ENCODE results near the gene UBAC2.

Gene UBAC2

DNA sequence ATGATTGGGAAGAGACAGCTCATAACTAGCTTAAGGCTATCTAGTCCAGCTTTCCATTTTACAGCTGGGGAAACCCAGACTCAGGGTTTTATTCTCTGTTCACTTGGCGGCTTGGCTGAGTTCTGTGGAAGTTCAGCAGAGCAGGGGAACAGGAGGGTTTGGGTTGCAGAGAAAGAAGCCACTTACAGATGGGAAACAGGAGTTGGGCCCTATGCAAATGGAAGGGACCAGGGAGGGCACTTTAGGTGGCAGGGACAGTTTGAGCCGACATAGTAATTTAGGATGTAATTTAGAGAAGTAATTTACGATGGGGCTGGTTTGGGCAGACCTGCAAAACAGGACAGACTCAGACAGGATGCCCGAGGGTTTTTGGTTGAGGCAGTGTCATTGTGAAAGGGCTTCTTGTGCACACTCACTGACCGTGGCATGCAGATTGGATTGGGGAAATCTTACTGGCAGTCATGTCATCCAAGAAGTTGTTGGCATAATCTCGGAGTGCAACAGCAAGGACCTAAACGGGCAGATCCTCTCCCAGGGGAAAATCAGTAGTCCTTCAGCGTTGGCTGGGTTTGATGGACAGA is 153.8 kb downstream of the UBAC2 start:
- Histone ChIP-seq H3K4me3 (ENCODE audit: low read depth, low read length, poor library complexity, severe bottlenecking) (peak overlapping the region; percentile 31), H3K36me3 (ENCODE audit: insufficient read depth, low read length) (peaks cover 87% of the 10 kb centered on the region), H3K79me2 (ENCODE audit: insufficient read depth, low read length) (peaks cover 90% of the 10 kb centered on the region), H3K4me2 (ENCODE audit: low read length) (peak overlapping the region; percentile 50), H3F3A (ENCODE audit: insufficient read depth, low read length) (no peaks in the 10 kb centered on the region), H2AFZ (ENCODE audit: low read length) (no peak overlapping the region), H3K27ac (ENCODE audit: low read depth, low read length, poor library complexity, severe bottlenecking) (peak overlapping the region; percentile 88), H4K20me1 (ENCODE audit: insufficient read depth, low read length) (no peaks in the 10 kb centered on the region), H3K4me1 (ENCODE audit: insufficient read depth, low read length, severe bottlenecking) (peaks cover 97% of the 10 kb centered on the region), H3K27me3 (ENCODE audit: insufficient read depth, low read length) (no peaks in the 10 kb centered on the region), H3K9me3 (ENCODE audit: low read length) (no peaks in the 10 kb centered on the region), H3K9ac (ENCODE audit: low read length) (peak overlapping the region; percentile 53; the same call in 1 of the 2 replicates), H3K9me2 (ENCODE audit: low read depth, low read length) (no peaks in the 10 kb centered on the region)
- TF ChIP-seq, protein P1, sequence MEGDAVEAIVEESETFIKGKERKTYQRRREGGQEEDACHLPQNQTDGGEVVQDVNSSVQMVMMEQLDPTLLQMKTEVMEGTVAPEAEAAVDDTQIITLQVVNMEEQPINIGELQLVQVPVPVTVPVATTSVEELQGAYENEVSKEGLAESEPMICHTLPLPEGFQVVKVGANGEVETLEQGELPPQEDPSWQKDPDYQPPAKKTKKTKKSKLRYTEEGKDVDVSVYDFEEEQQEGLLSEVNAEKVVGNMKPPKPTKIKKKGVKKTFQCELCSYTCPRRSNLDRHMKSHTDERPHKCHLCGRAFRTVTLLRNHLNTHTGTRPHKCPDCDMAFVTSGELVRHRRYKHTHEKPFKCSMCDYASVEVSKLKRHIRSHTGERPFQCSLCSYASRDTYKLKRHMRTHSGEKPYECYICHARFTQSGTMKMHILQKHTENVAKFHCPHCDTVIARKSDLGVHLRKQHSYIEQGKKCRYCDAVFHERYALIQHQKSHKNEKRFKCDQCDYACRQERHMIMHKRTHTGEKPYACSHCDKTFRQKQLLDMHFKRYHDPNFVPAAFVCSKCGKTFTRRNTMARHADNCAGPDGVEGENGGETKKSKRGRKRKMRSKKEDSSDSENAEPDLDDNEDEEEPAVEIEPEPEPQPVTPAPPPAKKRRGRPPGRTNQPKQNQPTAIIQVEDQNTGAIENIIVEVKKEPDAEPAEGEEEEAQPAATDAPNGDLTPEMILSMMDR (IDR thresholded peaks at IDR 0.05; ENCODE audit: low read length): no peak
- TF ChIP-seq EZH2 (IDR thresholded peaks at IDR 0.05; ENCODE audit: borderline replicate concordance, low read length): no peak

DNA sequence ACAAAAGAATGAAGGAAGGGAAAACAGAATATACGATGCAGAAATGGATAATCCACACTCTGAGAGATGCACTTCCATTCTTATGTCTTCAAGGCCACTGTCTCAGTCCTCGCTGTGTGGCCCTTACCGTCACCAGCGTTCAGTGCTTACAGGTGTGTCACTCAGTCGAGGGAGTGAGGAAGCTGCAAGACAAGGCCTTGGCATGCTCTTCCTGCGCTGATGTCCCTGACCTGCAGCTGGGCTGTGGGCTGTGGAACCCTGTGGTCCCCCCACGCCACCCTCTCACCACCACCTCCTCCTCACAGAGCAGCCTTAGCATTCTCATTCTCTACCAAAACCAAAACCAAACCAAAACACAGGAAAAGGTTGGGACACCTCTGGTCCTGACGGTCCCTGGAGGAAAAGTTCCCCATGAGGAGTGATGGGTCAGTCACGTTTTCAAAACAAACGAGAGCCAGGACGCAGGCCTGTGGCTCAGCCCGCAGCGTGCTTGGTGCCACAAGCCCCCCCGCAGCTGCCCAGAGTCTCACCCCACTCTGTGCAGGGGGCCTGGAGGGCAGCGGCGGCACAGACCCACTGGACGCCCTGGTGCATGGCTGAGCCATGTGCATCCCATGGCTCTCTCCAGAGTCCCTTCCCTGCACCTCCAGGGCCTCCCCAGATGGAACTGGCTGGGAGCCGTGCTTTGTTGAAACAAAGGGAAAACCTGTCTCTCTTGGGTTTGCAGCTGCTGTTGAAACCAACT is 154.8 kb downstream of the UBAC2 start:
- Histone ChIP-seq H3K27ac (ENCODE audit: low read depth, low read length, poor library complexity, severe bottlenecking) (peak overlapping the region; percentile 88), H3K9ac (ENCODE audit: low read length) (peak overlapping the region; percentile 53; the same call in 1 of the 2 replicates), H3K27me3 (ENCODE audit: insufficient read depth, low read length) (no peaks in the 10 kb centered on the region), H3K4me2 (ENCODE audit: low read length) (peak overlapping the region; percentile 50), H3K79me2 (ENCODE audit: insufficient read depth, low read length) (peaks cover 96% of the 10 kb centered on the region), H3F3A (ENCODE audit: insufficient read depth, low read length) (no peaks in the 10 kb centered on the region), H2AFZ (ENCODE audit: low read length) (no peak overlapping the region), H3K9me3 (ENCODE audit: low read length) (no peaks in the 10 kb centered on the region), H3K36me3 (ENCODE audit: insufficient read depth, low read length) (peaks cover 92% of the 10 kb centered on the region), H3K9me2 (ENCODE audit: low read depth, low read length) (no peaks in the 10 kb centered on the region), H4K20me1 (ENCODE audit: insufficient read depth, low read length) (no peaks in the 10 kb centered on the region), H3K4me1 (ENCODE audit: insufficient read depth, low read length, severe bottlenecking) (peaks cover 100% of the 10 kb centered on the region), H3K4me3 (ENCODE audit: low read depth, low read length, poor library complexity, severe bottlenecking) (peak overlapping the region; percentile 31)
- no peak for TF ChIP-seq EZH2 (IDR thresholded peaks at IDR 0.05; ENCODE audit: borderline replicate concordance, low read length)
- TF ChIP-seq, protein P1 (IDR thresholded peaks at IDR 0.05; ENCODE audit: low read length): no peak

DNA sequence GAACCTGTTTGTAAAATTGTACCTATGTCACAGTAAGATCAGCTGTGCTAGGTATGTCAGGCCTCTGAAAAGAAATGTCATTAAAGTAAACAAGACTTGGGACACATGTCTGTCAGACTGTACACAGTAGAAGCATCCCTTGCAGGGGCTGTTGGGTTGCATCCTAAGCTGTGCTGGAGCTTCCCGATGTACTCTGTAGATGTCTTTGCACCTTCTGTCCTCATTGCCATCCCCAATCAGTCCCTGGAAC is 155.3 kb downstream of the UBAC2 start:
- peaks cover 100% of the 10 kb centered on the region for H3K4me1 ChIP-seq (ENCODE audit: insufficient read depth, low read length, severe bottlenecking)

More for the DNA sequence above, 155.3 kb downstream of the UBAC2 start:
- Histone ChIP-seq H3K4me2 (ENCODE audit: low read length) (peak overlapping the region; percentile 50), H3K27me3 (ENCODE audit: insufficient read depth, low read length) (no peaks in the 10 kb centered on the region), H3F3A (ENCODE audit: insufficient read depth, low read length) (no peaks in the 10 kb centered on the region), H3K79me2 (ENCODE audit: insufficient read depth, low read length) (peaks cover 96% of the 10 kb centered on the region), H3K4me3 (ENCODE audit: low read depth, low read length, poor library complexity, severe bottlenecking) (peak overlapping the region; percentile 31), H3K9me3 (ENCODE audit: low read length) (no peaks in the 10 kb centered on the region), H3K9ac (ENCODE audit: low read length) (peak overlapping the region; percentile 53; the same call in 1 of the 2 replicates), H3K9me2 (ENCODE audit: low read depth, low read length) (no peaks in the 10 kb centered on the region), H3K36me3 (ENCODE audit: insufficient read depth, low read length) (peaks cover 92% of the 10 kb centered on the region), H2AFZ (ENCODE audit: low read length) (no peak overlapping the region), H4K20me1 (ENCODE audit: insufficient read depth, low read length) (no peaks in the 10 kb centered on the region), H3K27ac (ENCODE audit: low read depth, low read length, poor library complexity, severe bottlenecking) (peak overlapping the region; percentile 88)
- no peak for TF ChIP-seq EZH2 (IDR thresholded peaks at IDR 0.05; ENCODE audit: borderline replicate concordance, low read length)
- TF ChIP-seq, protein P1 (IDR thresholded peaks at IDR 0.05; ENCODE audit: low read length): no peak

Data from OCI-LY1 (cell line).